Measurements from ENCODE around the gene NTM.

GRCh38 chr11:131498631-131499160 lies 128.3 kb downstream of the NTM start:
- TF ChIP-seq CTCF (IDR thresholded peaks at IDR 0.05), result no peak
- no peak for TF ChIP-seq POLR2A (IDR thresholded peaks at IDR 0.05)

All from breast epithelium (tissue), 3 donors.